Stimulated activated CD4-positive, alpha-beta T cell treated with anti-CD3 and anti-CD28 coated beads, Interleukin-4, amount 100 ng/mL, for 4 hours (primary cell): ENCODE results near the gene IFT122.
"Not testable (repeated sequence)": the region's sequence is repeated elsewhere in the genome, so short reads cannot be mapped to it uniquely, and the experiment has no call there.

ENCODE experiments used
- DNase-seq, 2 experiments: peaks; one replicate each; pipeline ENCODE4 v3.0.0-alpha.2; 2020

IFT122 gene

GRCh38 chr3:129500334-129500658 lies 60.3 kb downstream of the IFT122 start:
- no peak for DNase-seq

GRCh38 chr3:129501630-129502029 lies 61.6 kb downstream of the IFT122 start:
- DNase-seq = no peak

- DNase-seq = no peak
These were observed 62.8 kb downstream of the IFT122 start for GRCh38 chr3:129502641-129503408.

GRCh38 chr3:129503471-129504291 lies 63.7 kb downstream of the IFT122 start:
- DNase-seq = no peak

GRCh38 chr3:129504471-129505100 lies 64.6 kb downstream of the IFT122 start:
- DNase-seq = no peak

GRCh38 chr3:129505341-129505740 lies 65.3 kb downstream of the IFT122 start:
- DNase-seq = no peak

- no peak for DNase-seq
These were observed 66.3 kb downstream of the IFT122 start for GRCh38 chr3:129506231-129506742.

GRCh38 chr3:129507181-129507831 lies 67.3 kb downstream of the IFT122 start:
- DNase-seq = no peak

GRCh38 chr3:129512595-129512994 lies 72.6 kb downstream of the IFT122 start:
- DNase-seq = no peak

GRCh38 chr3:129513705-129514104 lies 73.7 kb downstream of the IFT122 start:
- DNase-seq = no peak

- DNase-seq = no peak
These were observed 74.1 kb downstream of the IFT122 start for GRCh38 chr3:129514110-129514509.

- DNase-seq = no peak
These were observed 74.5 kb downstream of the IFT122 start for GRCh38 chr3:129514563-129514962.

- DNase-seq = not testable (repeated sequence)
These were observed 75.2 kb downstream of the IFT122 start for GRCh38 chr3:129515108-129515820.

- not testable (repeated sequence) for DNase-seq
These were observed 75.9 kb downstream of the IFT122 start for GRCh38 chr3:129515821-129516432.

- no peak for DNase-seq
These were observed 77.5 kb downstream of the IFT122 start for GRCh38 chr3:129517516-129517915.

GRCh38 chr3:129518038-129518561 lies 78.1 kb downstream of the IFT122 start:
- no peak for DNase-seq

GRCh38 chr3:129518581-129518980 lies 78.6 kb downstream of the IFT122 start:
- DNase-seq = no peak

- DNase-seq = no peak
These were observed 79.4 kb downstream of the IFT122 start for GRCh38 chr3:129519449-129519848.

- no peak for DNase-seq
These were observed 80.1 kb downstream of the IFT122 start for GRCh38 chr3:129519896-129520715.

- no peak for DNase-seq
These were observed 80.9 kb downstream of the IFT122 start for GRCh38 chr3:129520960-129521359.

- no peak for DNase-seq
These were observed 81.6 kb downstream of the IFT122 start for GRCh38 chr3:129521611-129522010.
